Prostate gland (tissue), 2 donors: Measurements from ENCODE around the gene FRMPD1. TPM values are rescaled to one million over a fixed set of nuclear protein-coding genes. Genes with fewer than 3 reads are reported as not detected.

ENCODE experiments used
- DNase-seq: peaks from one replicate; pipeline ENCODE4 v3.0.0-alpha.2; 2019; ENCODE audit warnings: low spot score
- H3K27ac ChIP-seq, 2 donors: fragments of 200-600 bp; sonication (generic); 2 replicates each; pipeline ENCODE4 v1.5.1; 2017 to 2019
- H3K27me3 ChIP-seq: fragments of 200-600 bp; sonication (generic); replicated peaks from 2 replicates; pipeline ENCODE4 v1.5.1; 2019; ENCODE audit not compliant: insufficient read depth
- H3K36me3 ChIP-seq, 2 donors: fragments of 200-600 bp; sonication (generic); 1 replicate in 1 of 2; 2 replicates in 1 of 2; pipeline versions ENCODE4 v1.5.1 to v1.8.1; 2017 to 2019
- H3K4me1 ChIP-seq: fragments of 200-600 bp; sonication (generic); replicated peaks from 2 replicates; pipeline ENCODE4 v1.5.1; 2019
- H3K4me3 ChIP-seq, 2 donors: fragments of 200-600 bp; sonication (generic); 2 replicates each; pipeline ENCODE4 v1.5.1; 2017 to 2019
- H3K9me3 ChIP-seq: fragments of 200-600 bp; sonication (generic); 2 replicates; pipeline ENCODE4 v1.5.1; 2017
- POLR2A ChIP-seq: fragments of 450-650 bp; IDR thresholded peaks from one replicate; pipeline ENCODE4 v1.6.1; 2016; ENCODE audit warnings: antibody characterized with exemption, mild to moderate bottlenecking
- POLR2AphosphoS5 ChIP-seq: sonication (generic); formaldehyde crosslinking; IDR thresholded peaks from one replicate; pipeline ENCODE4 v1.6.1; 2017; ENCODE audit warnings: antibody characterized with exemption
- WGBS: methylation state at CpG from one replicate; pipeline ENCODE4 v1.1.5; 2018; 5-methylcytosine and 5-hydroxymethylcytosine counted together
- intact Hi-C: fragments of 100-400 bp; cut with DNase I; formaldehyde crosslinking; loops from one replicate; pipeline ENCODE4 v1.14.2; 2022
- total RNA-seq, 2 donors: library from RNA; depleted of rRNA; stranded (reverse); fragments of >200 nt; gene quantifications; one replicate each; pipeline ENCODE4 v1.1.0, GENCODE V29; 2016
- TF ChIP-seq, protein P1 (sequence below), 4 experiments: fragments of 200-600 bp in 2 of 4; fragments of 450-650 bp in 2 of 4; sonication (generic) in 2 of 4; IDR thresholded peaks; 1 replicate in 3 of 4; 2 replicates in 1 of 4; pipeline ENCODE4 v1.5.1; 2016 to 2019; ENCODE audit warnings: antibody characterized with exemption in 4 of 4, mild to moderate bottlenecking in 2 of 4, moderate library complexity in 2 of 4

FRMPD1 gene
- total RNA-seq, 2 donors from 2014 or later: 0.36 to 47.6 TPM

DNA sequence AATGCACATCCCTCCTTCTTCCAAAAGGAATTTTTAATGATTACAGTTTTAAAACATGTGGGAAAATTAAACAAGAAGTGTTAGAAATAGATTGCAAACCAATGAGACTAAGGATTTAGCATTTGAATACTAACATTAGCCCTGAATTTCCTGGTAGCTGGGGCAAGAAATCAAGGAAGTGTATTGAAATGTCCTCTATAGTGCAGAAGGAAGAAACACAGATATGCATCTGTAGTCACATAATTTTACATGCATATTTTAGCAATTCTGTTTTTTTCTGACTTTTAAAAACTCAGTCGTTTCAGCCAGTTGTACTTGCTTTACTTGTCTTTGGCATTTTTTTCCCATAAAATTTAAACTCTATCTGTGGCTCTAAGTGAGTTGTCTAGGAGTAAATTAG lies 45.8 kb downstream of the FRMPD1 start:
- TF ChIP-seq, protein P1, sequence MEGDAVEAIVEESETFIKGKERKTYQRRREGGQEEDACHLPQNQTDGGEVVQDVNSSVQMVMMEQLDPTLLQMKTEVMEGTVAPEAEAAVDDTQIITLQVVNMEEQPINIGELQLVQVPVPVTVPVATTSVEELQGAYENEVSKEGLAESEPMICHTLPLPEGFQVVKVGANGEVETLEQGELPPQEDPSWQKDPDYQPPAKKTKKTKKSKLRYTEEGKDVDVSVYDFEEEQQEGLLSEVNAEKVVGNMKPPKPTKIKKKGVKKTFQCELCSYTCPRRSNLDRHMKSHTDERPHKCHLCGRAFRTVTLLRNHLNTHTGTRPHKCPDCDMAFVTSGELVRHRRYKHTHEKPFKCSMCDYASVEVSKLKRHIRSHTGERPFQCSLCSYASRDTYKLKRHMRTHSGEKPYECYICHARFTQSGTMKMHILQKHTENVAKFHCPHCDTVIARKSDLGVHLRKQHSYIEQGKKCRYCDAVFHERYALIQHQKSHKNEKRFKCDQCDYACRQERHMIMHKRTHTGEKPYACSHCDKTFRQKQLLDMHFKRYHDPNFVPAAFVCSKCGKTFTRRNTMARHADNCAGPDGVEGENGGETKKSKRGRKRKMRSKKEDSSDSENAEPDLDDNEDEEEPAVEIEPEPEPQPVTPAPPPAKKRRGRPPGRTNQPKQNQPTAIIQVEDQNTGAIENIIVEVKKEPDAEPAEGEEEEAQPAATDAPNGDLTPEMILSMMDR (IDR thresholded peaks at IDR 0.05): no peak
- TF ChIP-seq POLR2A: no peak
- no peak for TF ChIP-seq POLR2AphosphoS5
- no peaks in the 10 kb centered on the region for H3K36me3 ChIP-seq
- no peak overlapping the region for H3K27ac ChIP-seq
- H3K4me3 ChIP-seq: no peak overlapping the region
- no peaks in the 10 kb centered on the region for H3K4me1 ChIP-seq
- H3K27me3 ChIP-seq: no peaks in the 10 kb centered on the region
- no peak for DNase-seq
- no peaks in the 10 kb centered on the region for H3K9me3 ChIP-seq
- 23% methylated on average over 1 of the region's 1 CpG for WGBS
- intact Hi-C loops: no loop called here

DNA sequence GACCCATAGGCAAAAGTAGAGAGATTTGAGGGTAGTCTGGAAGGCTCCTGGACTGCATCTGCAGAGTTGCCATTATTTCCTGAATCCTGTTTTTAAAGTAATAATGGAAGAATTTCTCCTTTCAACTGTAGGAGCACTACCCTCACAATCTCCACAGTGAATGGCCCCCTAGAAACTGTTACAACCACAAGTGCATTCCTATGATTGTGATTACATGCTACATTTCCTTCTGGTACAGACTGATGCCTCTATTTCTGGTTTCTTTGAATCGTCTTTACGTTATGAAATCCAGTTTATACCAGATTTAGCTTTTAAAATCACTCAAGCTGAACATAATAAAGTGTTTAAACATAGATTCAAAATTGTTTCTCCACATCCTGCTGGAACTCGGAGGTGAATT lies 49.4 kb downstream of the FRMPD1 start:
- Histone ChIP-seq H3K4me3 (no peak overlapping the region), H3K36me3 (no peaks in the 10 kb centered on the region), H3K27me3 (no peaks in the 10 kb centered on the region), H3K27ac (no peak overlapping the region), H3K9me3 (no peaks in the 10 kb centered on the region), H3K4me1 (no peaks in the 10 kb centered on the region)
- TF ChIP-seq, protein P1 (IDR thresholded peaks at IDR 0.05): no peak
- TF ChIP-seq POLR2A (no peak), POLR2AphosphoS5 (no peak)
- 29% methylated on average over 3 of the region's 3 CpGs for WGBS
- intact Hi-C loops: no loop called here
- DNase-seq: no peak

DNA sequence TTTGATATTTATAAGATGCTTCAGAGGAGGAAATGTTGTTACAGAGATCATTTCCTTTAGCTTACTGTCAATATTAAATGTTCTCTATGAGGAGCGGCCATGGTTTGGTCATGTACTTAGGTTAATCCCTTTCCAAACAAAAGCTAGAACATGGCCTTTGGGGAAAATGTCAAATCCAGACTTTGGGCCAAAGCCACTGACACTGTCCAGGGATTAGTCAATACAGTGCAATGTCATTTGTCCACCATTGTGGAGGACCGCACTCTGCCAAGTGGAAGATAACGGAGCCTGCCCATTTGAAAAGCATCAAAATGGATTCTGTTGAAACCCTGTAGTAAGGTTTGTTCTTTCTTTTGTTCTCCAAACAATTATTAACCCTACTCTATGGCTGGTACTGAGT lies 50.1 kb downstream of the FRMPD1 start:
- 64% methylated on average over 3 of the region's 3 CpGs for WGBS
- intact Hi-C loops: no loop called here
- no peaks in the 10 kb centered on the region for H3K27me3 ChIP-seq
- no peaks in the 10 kb centered on the region for H3K9me3 ChIP-seq
- peak; percentile 10 for DNase-seq
- H3K36me3 ChIP-seq: no peaks in the 10 kb centered on the region
- H3K27ac ChIP-seq: no peak overlapping the region
- no peak overlapping the region for H3K4me3 ChIP-seq
- no peaks in the 10 kb centered on the region for H3K4me1 ChIP-seq
- TF ChIP-seq, protein P1 (IDR thresholded peaks at IDR 0.05): no peak
- TF ChIP-seq POLR2AphosphoS5: peak; percentile 12

DNA sequence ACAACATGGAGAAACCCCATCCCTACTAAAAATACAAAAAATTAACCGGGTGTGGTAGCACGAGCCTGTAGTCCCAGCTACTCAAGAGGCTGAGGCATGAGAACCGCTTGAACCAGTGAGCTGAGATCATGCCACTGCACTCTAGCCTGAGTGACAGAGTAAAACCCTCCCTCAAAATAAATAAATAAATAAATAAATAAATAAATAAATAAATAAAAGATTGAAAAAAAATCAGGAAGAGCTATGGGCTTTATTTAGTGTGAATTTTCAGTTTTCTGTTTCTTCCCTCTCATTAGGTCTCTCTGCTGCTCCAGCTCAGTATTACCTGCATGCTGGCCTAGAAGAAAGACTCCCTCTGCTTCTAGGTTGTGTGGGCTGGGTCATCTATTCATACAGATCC lies 55.0 kb downstream of the FRMPD1 start:
- WGBS: 79% methylated on average over 3 of the region's 3 CpGs
- no peak for DNase-seq
- intact Hi-C loops: no loop called here

DNA sequence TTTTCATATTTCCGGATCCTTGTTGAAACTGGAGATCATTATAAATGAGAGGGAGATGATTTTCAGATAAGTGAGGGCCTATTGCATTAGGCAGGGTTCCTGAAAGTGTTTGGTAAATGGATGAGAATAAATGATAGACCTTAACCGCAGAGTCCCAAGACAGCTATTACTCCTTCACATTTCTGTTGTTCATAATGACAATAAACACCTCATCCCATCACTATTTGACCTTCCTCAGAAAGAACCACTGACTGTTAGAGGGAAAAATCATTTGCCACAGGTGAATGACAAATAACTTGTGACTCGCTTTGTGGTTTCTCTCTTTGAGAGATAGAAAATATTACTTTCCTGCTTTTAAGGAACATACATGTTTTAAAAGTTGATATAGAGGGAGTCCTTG lies 55.5 kb downstream of the FRMPD1 start:
- intact Hi-C loops: no loop called here

More for the DNA sequence above, 55.0 kb downstream of the FRMPD1 start:
- H3K36me3 ChIP-seq: no peaks in the 10 kb centered on the region
- no peak overlapping the region for H3K27ac ChIP-seq
- no peak overlapping the region for H3K4me3 ChIP-seq
- no peaks in the 10 kb centered on the region for H3K4me1 ChIP-seq
- TF ChIP-seq POLR2A (no peak), POLR2AphosphoS5 (no peak)
- TF ChIP-seq, protein P1 (IDR thresholded peaks at IDR 0.05): no peak
- no peaks in the 10 kb centered on the region for H3K27me3 ChIP-seq
- H3K9me3 ChIP-seq: no peaks in the 10 kb centered on the region

More for the DNA sequence above, 55.5 kb downstream of the FRMPD1 start:
- Histone ChIP-seq H3K27ac (no peak overlapping the region), H3K36me3 (no peaks in the 10 kb centered on the region), H3K27me3 (no peaks in the 10 kb centered on the region), H3K9me3 (no peaks in the 10 kb centered on the region), H3K4me3 (no peak overlapping the region), H3K4me1 (no peaks in the 10 kb centered on the region)
- no peak for TF ChIP-seq POLR2A
- no peak for TF ChIP-seq POLR2AphosphoS5
- TF ChIP-seq, protein P1 (IDR thresholded peaks at IDR 0.05): no peak
- WGBS: 67% methylated on average over 3 of the region's 3 CpGs
- DNase-seq: no peak
